Vagina (tissue), 2 donors: ENCODE measurements around the gene TIMP2. TPM values are rescaled to one million over a fixed set of nuclear protein-coding genes. Genes with fewer than 3 reads are reported as not detected.

Experiments used
- DNase-seq, 2 donors: peaks; one replicate each; pipeline ENCODE4 v3.0.0-alpha.2; 2017; ENCODE audit errors: extremely low spot score in 2 of 2
- H3K27ac ChIP-seq: fragments of 200-600 bp; sonication (generic); one replicate; pipeline ENCODE4 v1.5.1; 2019
- H3K27me3 ChIP-seq: fragments of 200-600 bp; sonication (generic); one replicate; pipeline ENCODE4 v1.5.1; 2019
- H3K36me3 ChIP-seq, 2 donors: fragments of 200-600 bp; sonication (generic); one replicate each; pipeline ENCODE4 v1.5.1; 2017 to 2019
- H3K4me1 ChIP-seq: fragments of 200-600 bp; sonication (generic); one replicate; pipeline ENCODE4 v1.5.1; 2019
- H3K4me3 ChIP-seq, 2 donors: fragments of 200-600 bp; sonication (generic); 1 replicate in 1 of 2; 2 replicates in 1 of 2; pipeline ENCODE4 v1.5.1; 2016 to 2019
- H3K9me3 ChIP-seq: fragments of 200-600 bp; sonication (generic); one replicate; pipeline ENCODE4 v1.5.1; 2019
- POLR2A ChIP-seq, 2 donors: fragments of 450-650 bp; IDR thresholded peaks; one replicate each; pipeline ENCODE4 v1.6.1; 2017; ENCODE audit warnings: antibody characterized with exemption in 2 of 2, mild to moderate bottlenecking in 2 of 2, moderate library complexity in 2 of 2
- POLR2AphosphoS5 ChIP-seq, 2 donors: sonication (generic); formaldehyde crosslinking; IDR thresholded peaks; one replicate each; pipeline ENCODE4 v1.9.0; 2017; ENCODE audit warnings: antibody characterized with exemption in 2 of 2, mild to moderate bottlenecking in 2 of 2, low read depth in 1 of 2; ENCODE audit not compliant: insufficient read depth in 1 of 2
- intact Hi-C: fragments of 100-400 bp; cut with DNase I; formaldehyde crosslinking; loops from one replicate; pipeline ENCODE4 v1.15.1; 2023
- total RNA-seq: library from RNA; depleted of rRNA; stranded (reverse); fragments of >200 nt; gene quantifications from one replicate; pipeline ENCODE4 v1.2.3, GENCODE V29; 2016
- TF ChIP-seq, protein P1 (sequence below), 3 experiments: fragments of 450-650 bp in 2 of 3; fragments of 200-600 bp in 1 of 3; sonication (generic) in 1 of 3; IDR thresholded peaks; one replicate each; pipeline ENCODE4 v1.5.1; 2017 to 2019; ENCODE audit warnings: antibody characterized with exemption in 3 of 3, mild to moderate bottlenecking in 2 of 3, moderate library complexity in 2 of 3

The TIMP2 gene
- total RNA-seq, 1 donor from 2014 or later = 181 TPM

DNA sequence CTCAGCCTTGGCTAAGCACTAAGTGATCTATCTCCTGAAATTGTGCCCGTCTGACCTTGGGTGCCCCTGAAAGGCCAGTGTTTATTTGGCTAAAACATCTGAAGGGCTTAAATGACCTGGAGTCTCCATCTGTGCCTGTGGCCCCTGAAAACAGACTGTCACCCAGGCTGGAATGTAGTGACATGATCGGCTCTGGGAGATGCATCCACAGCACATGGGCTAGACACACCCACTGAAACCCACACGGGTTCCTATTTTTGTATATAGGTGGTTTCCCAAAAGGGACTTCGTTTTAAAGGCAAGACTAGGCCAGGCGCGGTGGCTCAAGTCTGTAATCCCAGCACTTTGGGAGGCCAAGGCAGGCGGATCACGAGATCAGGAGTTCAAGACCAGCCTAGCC is 35.7 kb downstream of the TIMP2 start:
- no peaks in the 10 kb centered on the region for H3K9me3 ChIP-seq
- H3K27ac ChIP-seq = peak overlapping the region; percentile 37
- H3K36me3 ChIP-seq = no peaks in the 10 kb centered on the region
- intact Hi-C loops = no loop called here
- H3K4me3 ChIP-seq = no peak overlapping the region
- TF ChIP-seq POLR2A (IDR thresholded peaks at IDR 0.05) (no peak), POLR2AphosphoS5 (IDR thresholded peaks at IDR 0.05; ENCODE audit: insufficient read depth in 1 of 2, low read depth in 1 of 2) (no peak)
- TF ChIP-seq, protein P1, sequence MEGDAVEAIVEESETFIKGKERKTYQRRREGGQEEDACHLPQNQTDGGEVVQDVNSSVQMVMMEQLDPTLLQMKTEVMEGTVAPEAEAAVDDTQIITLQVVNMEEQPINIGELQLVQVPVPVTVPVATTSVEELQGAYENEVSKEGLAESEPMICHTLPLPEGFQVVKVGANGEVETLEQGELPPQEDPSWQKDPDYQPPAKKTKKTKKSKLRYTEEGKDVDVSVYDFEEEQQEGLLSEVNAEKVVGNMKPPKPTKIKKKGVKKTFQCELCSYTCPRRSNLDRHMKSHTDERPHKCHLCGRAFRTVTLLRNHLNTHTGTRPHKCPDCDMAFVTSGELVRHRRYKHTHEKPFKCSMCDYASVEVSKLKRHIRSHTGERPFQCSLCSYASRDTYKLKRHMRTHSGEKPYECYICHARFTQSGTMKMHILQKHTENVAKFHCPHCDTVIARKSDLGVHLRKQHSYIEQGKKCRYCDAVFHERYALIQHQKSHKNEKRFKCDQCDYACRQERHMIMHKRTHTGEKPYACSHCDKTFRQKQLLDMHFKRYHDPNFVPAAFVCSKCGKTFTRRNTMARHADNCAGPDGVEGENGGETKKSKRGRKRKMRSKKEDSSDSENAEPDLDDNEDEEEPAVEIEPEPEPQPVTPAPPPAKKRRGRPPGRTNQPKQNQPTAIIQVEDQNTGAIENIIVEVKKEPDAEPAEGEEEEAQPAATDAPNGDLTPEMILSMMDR (IDR thresholded peaks at IDR 0.05) = no peak
- H3K4me1 ChIP-seq = peaks cover 71% of the 10 kb centered on the region
- no peak for DNase-seq
- no peaks in the 10 kb centered on the region for H3K27me3 ChIP-seq

GRCh38 chr17:78888941-78889518 is 36.2 kb downstream of the TIMP2 start:
- Histone ChIP-seq H3K4me3 (no peak overlapping the region), H3K27ac (peak overlapping the region; percentile 37), H3K27me3 (no peaks in the 10 kb centered on the region), H3K9me3 (no peaks in the 10 kb centered on the region), H3K36me3 (no peaks in the 10 kb centered on the region), H3K4me1 (peaks cover 72% of the 10 kb centered on the region)
- DNase-seq = no peak
- intact Hi-C loops = no loop called here
- TF ChIP-seq, protein P1 (IDR thresholded peaks at IDR 0.05) = no peak
- no peak for TF ChIP-seq POLR2AphosphoS5 (IDR thresholded peaks at IDR 0.05; ENCODE audit: insufficient read depth in 1 of 2, low read depth in 1 of 2)
- TF ChIP-seq POLR2A (IDR thresholded peaks at IDR 0.05) = no peak

DNA sequence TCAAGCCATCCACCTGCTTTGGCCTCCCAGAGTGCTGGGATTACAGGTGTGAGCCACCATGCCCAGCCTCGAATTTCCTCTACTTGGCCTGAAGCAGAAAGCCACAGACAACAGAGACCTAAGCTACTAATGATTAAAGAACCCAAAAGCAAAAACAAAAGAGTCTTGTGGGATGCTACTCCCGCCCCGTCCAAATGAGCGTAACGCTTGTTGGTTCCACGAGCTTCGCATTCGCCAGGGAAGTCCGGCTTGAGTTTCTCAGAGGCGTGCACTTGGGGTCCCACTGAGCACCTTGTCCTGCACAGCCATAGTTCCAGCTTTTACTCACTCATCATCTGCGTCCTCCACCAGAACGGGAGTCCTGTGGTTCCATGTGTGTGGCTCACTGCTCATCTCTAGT is 38.2 kb downstream of the TIMP2 start:
- peak overlapping the region; percentile 99 for H3K27ac ChIP-seq
- no peaks in the 10 kb centered on the region for H3K9me3 ChIP-seq
- no peak overlapping the region for H3K4me3 ChIP-seq
- no peaks in the 10 kb centered on the region for H3K36me3 ChIP-seq
- peaks cover 72% of the 10 kb centered on the region for H3K4me1 ChIP-seq
- no peaks in the 10 kb centered on the region for H3K27me3 ChIP-seq
- no peak for DNase-seq
- TF ChIP-seq POLR2AphosphoS5 (IDR thresholded peaks at IDR 0.05; ENCODE audit: insufficient read depth in 1 of 2, low read depth in 1 of 2) (no peak), POLR2A (IDR thresholded peaks at IDR 0.05) (no peak)
- TF ChIP-seq, protein P1 (IDR thresholded peaks at IDR 0.05) = no peak
- intact Hi-C loops = no loop called here

DNA sequence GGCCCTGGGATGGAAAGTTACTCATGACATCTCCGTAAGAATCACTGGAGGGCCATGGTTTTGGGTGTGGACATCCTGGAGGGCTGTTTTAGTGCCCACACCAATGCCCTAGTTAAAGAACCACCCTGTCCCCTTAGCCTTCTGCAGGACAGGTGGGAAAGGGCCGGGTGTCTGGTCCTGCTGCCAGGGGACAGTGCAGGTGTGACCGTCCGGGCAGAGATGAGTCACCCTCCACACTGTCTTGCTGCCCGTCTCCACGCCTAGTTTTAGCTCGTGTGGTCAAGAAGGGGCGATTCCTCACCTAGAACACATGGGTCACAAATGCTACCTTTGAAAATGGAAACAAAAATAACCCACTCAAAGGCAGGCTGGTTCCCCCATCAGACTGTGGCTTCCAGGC is 39.2 kb downstream of the TIMP2 start:
- peak overlapping the region; percentile 99 for H3K27ac ChIP-seq
- no peak overlapping the region for H3K4me3 ChIP-seq
- no peak for DNase-seq
- no peaks in the 10 kb centered on the region for H3K36me3 ChIP-seq
- H3K9me3 ChIP-seq = no peaks in the 10 kb centered on the region
- H3K27me3 ChIP-seq = no peaks in the 10 kb centered on the region
- intact Hi-C loops = no loop called here
- TF ChIP-seq, protein P1 (IDR thresholded peaks at IDR 0.05) = no peak
- TF ChIP-seq POLR2AphosphoS5 (IDR thresholded peaks at IDR 0.05; ENCODE audit: insufficient read depth in 1 of 2, low read depth in 1 of 2) = no peak
- no peak for TF ChIP-seq POLR2A (IDR thresholded peaks at IDR 0.05)
- peaks cover 72% of the 10 kb centered on the region for H3K4me1 ChIP-seq

GRCh38 chr17:78884876-78885667 is 40.1 kb downstream of the TIMP2 start:
- no peaks in the 10 kb centered on the region for H3K9me3 ChIP-seq
- peak overlapping the region in 1 of 2 donors; percentile 34 for H3K4me3 ChIP-seq
- no peaks in the 10 kb centered on the region for H3K36me3 ChIP-seq
- peak overlapping the region; percentile 99 for H3K27ac ChIP-seq
- no peaks in the 10 kb centered on the region for H3K27me3 ChIP-seq
- DNase-seq = no peak
- H3K4me1 ChIP-seq = peaks cover 78% of the 10 kb centered on the region
- TF ChIP-seq POLR2AphosphoS5 (IDR thresholded peaks at IDR 0.05; ENCODE audit: insufficient read depth in 1 of 2, low read depth in 1 of 2) (no peak), POLR2A (IDR thresholded peaks at IDR 0.05) (no peak)
- TF ChIP-seq, protein P1 (IDR thresholded peaks at IDR 0.05) = no peak
- intact Hi-C loops = loop anchor here (5.0 kb wide), 1 partner anchor 37 kb away; no protein-coding TSS in a partner anchor
